Cardiac muscle cell (in vitro differentiated cells and primary cell): Measurements from ENCODE around the gene APLN. TPM values are rescaled to one million over a fixed set of nuclear protein-coding genes. Genes with fewer than 3 reads are reported as not detected.

Experiments used
- DNase-seq, 2 donors: peaks; one replicate each; pipeline versions ENCODE4 v3.0.0 to v3.0.0-alpha.2; 2010 to 2017; ENCODE audit warnings: low read depth in 1 of 2, low spot score in 1 of 2
- H3K27ac ChIP-seq: fragments of 200-600 bp; sonication (generic); 2 replicates; pipeline ENCODE4 v1.5.1; 2016
- H3K27me3 ChIP-seq: fragments of 200-600 bp; sonication (generic); 2 replicates; pipeline ENCODE4 v1.6.0; 2016; ENCODE audit warnings: control low read depth
- H3K36me3 ChIP-seq: fragments of 200-600 bp; sonication (generic); 2 replicates; pipeline ENCODE4 v1.5.1; 2016; ENCODE audit warnings: control low read depth
- H3K4me1 ChIP-seq: fragments of 200-600 bp; sonication (generic); 2 replicates; pipeline ENCODE4 v1.8.1; 2017; ENCODE audit warnings: low read depth, mild to moderate bottlenecking, mixed run types
- H3K4me3 ChIP-seq: fragments of 200-600 bp; sonication (generic); 2 replicates; pipeline ENCODE4 v1.5.1; 2016; ENCODE audit warnings: mild to moderate bottlenecking
- H3K9me3 ChIP-seq: fragments of 200-600 bp; sonication (generic); 2 replicates; pipeline ENCODE4 v1.5.1; 2017; ENCODE audit warnings: low read depth, mild to moderate bottlenecking, control low read depth
- CTCF ChIP-seq: IDR thresholded peaks from 2 replicates; pipeline ENCODE4 v1.5.1; 2012; ENCODE audit warnings: low read depth, mild to moderate bottlenecking, low read length
- polyA plus RNA-seq: library from polyadenylated mRNA; unstranded; fragments of >200 nt; fragmentation: Nextera tagmentation; extraction: Ambion mirVana; gene quantifications from 2 replicates; pipeline ENCODE4 v1.2.1, GENCODE V29; 2016
- total RNA-seq: library from RNA; depleted of rRNA; stranded (reverse); fragments of >200 nt; gene quantifications from 2 replicates; pipeline ENCODE4 v1.2.3, GENCODE V29; 2016

The APLN gene
- total and polyA plus RNA-seq, 2 experiments from 2014 or later: 0.45 to 1.1 TPM

GRCh38 chrX:129693354-129693753, 38.6 kb upstream of the APLN start:
- TF ChIP-seq CTCF: no peak
- no peaks in the 10 kb centered on the region for H3K4me1 ChIP-seq
- no peaks in the 10 kb centered on the region for H3K36me3 ChIP-seq
- no peak for DNase-seq
- H3K27me3 ChIP-seq: no peaks in the 10 kb centered on the region
- no peak overlapping the region for H3K4me3 ChIP-seq
- H3K9me3 ChIP-seq: no peaks in the 10 kb centered on the region
- no peak overlapping the region for H3K27ac ChIP-seq

DNA sequence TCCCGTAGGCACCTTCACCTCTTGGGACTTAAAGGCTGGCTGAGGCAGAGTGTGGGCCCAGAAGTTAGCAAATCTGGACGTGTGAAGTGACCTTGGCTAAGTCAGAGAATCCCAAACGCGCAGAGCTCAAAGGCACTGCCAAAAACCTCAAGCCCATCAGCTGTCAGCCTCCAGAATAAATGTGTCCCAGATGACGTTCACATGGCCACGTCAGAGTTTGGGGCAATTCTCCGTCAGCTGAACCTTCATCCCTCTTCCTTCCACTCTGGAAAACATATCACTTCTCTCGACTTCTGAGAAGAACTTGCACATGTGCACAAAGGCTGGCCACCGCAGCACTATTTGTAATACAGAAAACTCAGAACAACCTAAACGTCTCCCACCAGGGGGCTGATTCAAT, 35.7 kb upstream of the APLN start:
- H3K4me1 ChIP-seq: no peaks in the 10 kb centered on the region
- no peak for TF ChIP-seq CTCF
- no peaks in the 10 kb centered on the region for H3K36me3 ChIP-seq
- H3K27me3 ChIP-seq: no peaks in the 10 kb centered on the region
- no peak overlapping the region for H3K4me3 ChIP-seq
- H3K9me3 ChIP-seq: no peaks in the 10 kb centered on the region
- peak in 1 of 2 donors; percentile 65 for DNase-seq
- H3K27ac ChIP-seq: no peak overlapping the region

- no peak overlapping the region for H3K4me3 ChIP-seq
- DNase-seq: no peak
- H3K36me3 ChIP-seq: no peaks in the 10 kb centered on the region
- TF ChIP-seq CTCF: no peak
- H3K27me3 ChIP-seq: no peaks in the 10 kb centered on the region
- H3K9me3 ChIP-seq: no peaks in the 10 kb centered on the region
- H3K27ac ChIP-seq: no peak overlapping the region
- no peaks in the 10 kb centered on the region for H3K4me1 ChIP-seq
Observed at GRCh38 chrX:129689796-129690195, 35.0 kb upstream of the APLN start.

DNA sequence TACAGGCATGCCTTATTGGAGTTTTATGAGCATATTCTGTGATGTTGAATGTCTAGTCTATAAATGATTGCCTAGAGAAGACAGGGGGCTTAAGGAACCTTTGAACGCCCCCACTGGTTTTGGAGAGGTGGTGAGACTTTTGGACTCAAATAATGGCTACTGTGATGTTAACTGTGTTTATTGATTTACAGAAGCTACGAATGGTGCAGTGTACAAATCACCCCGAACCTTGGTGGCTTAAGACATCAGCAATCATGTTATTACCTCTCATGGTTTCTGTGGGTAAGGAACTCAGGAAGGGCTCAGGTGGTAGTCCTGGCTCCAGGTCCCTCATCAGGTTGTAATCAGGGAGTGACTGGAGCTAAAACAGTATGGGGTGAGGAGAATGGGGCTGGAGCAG, 33.3 kb upstream of the APLN start:
- no peak for TF ChIP-seq CTCF
- Histone ChIP-seq H3K36me3 (no peaks in the 10 kb centered on the region), H3K27me3 (no peaks in the 10 kb centered on the region), H3K27ac (no peak overlapping the region), H3K4me1 (no peaks in the 10 kb centered on the region), H3K4me3 (no peak overlapping the region), H3K9me3 (no peaks in the 10 kb centered on the region)
- DNase-seq: no peak

- H3K27ac ChIP-seq: no peak overlapping the region
- H3K4me3 ChIP-seq: no peak overlapping the region
- H3K9me3 ChIP-seq: no peaks in the 10 kb centered on the region
- H3K27me3 ChIP-seq: no peaks in the 10 kb centered on the region
- H3K4me1 ChIP-seq: no peaks in the 10 kb centered on the region
- DNase-seq: peak in 1 of 2 donors; percentile 88
- no peaks in the 10 kb centered on the region for H3K36me3 ChIP-seq
- TF ChIP-seq CTCF: no peak
Observed at GRCh38 chrX:129686422-129686948, 31.7 kb upstream of the APLN start.

- Histone ChIP-seq H3K4me1 (no peaks in the 10 kb centered on the region), H3K27ac (no peak overlapping the region), H3K36me3 (no peaks in the 10 kb centered on the region), H3K4me3 (no peak overlapping the region), H3K9me3 (no peaks in the 10 kb centered on the region), H3K27me3 (peaks cover 10% of the 10 kb centered on the region)
- DNase-seq: no peak
- TF ChIP-seq CTCF: no peak
Observed at GRCh38 chrX:129682979-129683378, 28.2 kb upstream of the APLN start.
